ENCODE data around the gene WDR1.

The WDR1 gene, protein sequence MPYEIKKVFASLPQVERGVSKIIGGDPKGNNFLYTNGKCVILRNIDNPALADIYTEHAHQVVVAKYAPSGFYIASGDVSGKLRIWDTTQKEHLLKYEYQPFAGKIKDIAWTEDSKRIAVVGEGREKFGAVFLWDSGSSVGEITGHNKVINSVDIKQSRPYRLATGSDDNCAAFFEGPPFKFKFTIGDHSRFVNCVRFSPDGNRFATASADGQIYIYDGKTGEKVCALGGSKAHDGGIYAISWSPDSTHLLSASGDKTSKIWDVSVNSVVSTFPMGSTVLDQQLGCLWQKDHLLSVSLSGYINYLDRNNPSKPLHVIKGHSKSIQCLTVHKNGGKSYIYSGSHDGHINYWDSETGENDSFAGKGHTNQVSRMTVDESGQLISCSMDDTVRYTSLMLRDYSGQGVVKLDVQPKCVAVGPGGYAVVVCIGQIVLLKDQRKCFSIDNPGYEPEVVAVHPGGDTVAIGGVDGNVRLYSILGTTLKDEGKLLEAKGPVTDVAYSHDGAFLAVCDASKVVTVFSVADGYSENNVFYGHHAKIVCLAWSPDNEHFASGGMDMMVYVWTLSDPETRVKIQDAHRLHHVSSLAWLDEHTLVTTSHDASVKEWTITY

DNA sequence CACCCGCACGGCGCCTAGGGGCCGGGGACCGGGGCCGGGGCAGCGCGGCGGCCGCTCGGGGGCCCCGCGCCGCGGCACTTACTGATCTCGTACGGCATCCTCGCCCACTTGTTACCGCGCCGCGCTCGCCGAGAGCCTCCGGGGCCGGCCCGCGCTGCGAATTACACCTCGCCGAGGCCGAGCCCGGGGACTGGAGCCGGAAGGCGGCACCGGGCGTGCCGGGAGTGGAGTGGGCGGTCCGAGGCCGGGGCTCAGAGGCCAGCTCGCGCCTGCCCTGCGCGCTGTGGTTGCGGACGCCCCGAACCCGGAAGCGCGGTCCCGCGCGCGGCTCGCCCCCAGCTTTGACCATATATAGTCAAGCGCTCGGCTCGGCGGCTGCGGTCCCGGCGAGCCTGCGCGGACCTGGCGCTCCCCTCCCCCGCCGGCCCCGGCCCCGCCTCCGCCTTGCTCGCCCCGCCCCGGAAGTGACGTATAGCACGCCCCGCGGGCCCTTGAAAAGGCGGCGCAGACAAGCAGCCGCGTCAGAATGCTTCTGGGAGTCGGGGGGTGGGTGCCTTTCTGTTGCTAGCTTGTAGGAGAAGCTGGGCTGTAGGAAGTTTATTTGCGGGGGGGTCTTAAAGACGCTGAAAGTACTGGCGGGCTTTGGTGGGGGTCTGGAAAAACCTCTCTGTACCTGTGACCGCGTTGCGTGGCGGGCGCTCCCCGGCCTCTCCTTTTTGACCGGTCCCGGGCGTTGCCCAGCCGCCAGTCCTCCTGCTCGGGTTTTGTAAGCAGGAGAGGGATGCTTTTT is at the start of gene WDR1:
Gene WDR1, minus strand, starts transcription at position 231 of the 790 bp plus-strand sequence. Its CDS starts 133 bp downstream, at position 98.
- Mint-ChIP-seq H3K36me3 (peaks cover 13% of the 10 kb centered on the region), H3K27ac (peak within 1 kb of the TSS; percentile 98), H3K4me1 (peaks cover 44% of the 10 kb centered on the region), H3K27me3 (no peaks in the 10 kb centered on the region), H3K9me3 (no peaks in the 10 kb centered on the region), H3K4me3 (peak within 1 kb of the TSS; percentile 96)
- ATAC-seq (ENCODE audit: low read depth) (peak; percentile 79), DNase-seq (ENCODE audit: low spot score in 2 of 2) (peak; percentile 87 to 90)

DNA sequence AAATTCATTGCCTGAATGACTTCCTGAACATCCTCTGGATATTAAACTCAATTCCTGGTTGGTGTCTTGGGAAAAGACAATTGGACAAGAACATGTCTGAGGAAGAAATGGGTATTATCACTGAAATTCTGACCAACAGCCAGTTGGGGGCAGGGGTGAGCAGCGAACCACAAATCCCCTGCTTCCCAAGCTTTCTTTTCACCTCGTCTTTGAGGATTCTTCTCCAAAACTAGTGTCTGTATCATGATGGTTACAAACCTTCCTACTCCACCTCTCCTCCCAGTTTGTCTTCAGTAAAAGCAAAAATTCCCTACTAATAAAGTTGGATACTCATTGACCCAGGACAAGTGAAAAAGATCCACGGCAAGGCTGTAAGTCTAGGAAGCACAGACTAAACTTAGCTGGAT is 48.3 kb upstream of the WDR1 start:
- Mint-ChIP-seq H3K27ac (no peak overlapping the region), H3K4me3 (no peak overlapping the region), H3K4me1 (no peaks in the 10 kb centered on the region), H3K9me3 (no peaks in the 10 kb centered on the region), H3K27me3 (peaks cover 5% of the 10 kb centered on the region), H3K36me3 (no peaks in the 10 kb centered on the region)
- DNase-seq (ENCODE audit: low spot score in 2 of 2): no peak
- no peak for ATAC-seq (ENCODE audit: low read depth)

DNA sequence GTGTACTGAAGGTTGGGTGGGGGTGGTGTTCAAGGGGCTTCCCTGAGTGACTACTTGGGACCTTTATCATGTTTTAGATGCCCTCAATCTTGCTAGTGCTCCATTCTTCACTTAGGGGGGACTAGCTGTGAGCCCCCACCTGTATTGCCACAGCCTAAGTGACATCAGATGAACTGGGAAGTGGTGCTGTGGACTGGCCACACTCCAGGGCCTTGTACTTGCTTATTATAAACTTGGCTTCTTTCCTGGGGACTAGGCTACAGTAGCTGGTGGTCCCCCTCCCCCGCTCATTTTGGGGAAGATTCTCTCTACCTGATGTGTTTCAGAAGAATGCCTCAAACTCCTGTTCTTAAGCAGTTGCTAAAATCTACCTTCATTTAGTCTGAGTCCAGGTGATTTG is 46.7 kb upstream of the WDR1 start:
- Mint-ChIP-seq H3K4me3 (no peak overlapping the region), H3K4me1 (no peaks in the 10 kb centered on the region), H3K9me3 (no peaks in the 10 kb centered on the region), H3K36me3 (no peaks in the 10 kb centered on the region), H3K27me3 (peaks cover 6% of the 10 kb centered on the region), H3K27ac (no peak overlapping the region)
- no peak for ATAC-seq (ENCODE audit: low read depth)
- DNase-seq (ENCODE audit: low spot score in 2 of 2): no peak

DNA sequence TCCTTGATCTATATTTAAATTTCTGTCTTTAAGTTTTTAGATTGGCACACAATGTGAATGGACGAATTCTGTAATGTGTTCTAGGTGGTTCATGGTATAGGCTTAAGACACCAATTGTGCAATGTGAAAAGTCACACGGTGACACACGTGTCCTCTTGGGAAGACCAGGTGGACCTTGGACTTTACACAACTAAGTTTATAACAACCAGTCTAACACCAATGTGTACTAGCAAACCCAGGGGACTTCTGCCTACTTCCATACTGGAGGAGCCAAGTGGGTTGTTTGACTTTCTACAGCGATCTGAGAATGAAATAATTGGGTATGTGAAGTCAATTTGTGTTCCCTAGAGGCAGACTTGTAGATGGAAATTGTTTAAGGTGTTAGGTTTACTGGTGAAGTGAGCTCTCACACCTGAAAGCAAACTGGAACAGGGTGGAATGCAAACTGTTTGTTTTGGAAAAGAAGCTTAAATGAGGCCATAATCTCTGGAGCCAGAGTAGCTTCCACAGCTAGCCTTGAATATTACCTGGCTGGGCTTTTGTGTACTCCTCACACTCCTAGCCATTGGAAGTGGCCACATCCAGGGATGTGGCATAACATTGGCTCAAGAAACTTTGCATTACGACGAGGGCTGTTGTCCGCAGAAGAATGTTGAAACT is 45.9 kb upstream of the WDR1 start:
- Mint-ChIP-seq H3K27me3 (peaks cover 4% of the 10 kb centered on the region), H3K36me3 (no peaks in the 10 kb centered on the region), H3K4me3 (no peak overlapping the region), H3K4me1 (peaks cover 3% of the 10 kb centered on the region), H3K9me3 (no peaks in the 10 kb centered on the region), H3K27ac (no peak overlapping the region)
- DNase-seq (ENCODE audit: low spot score in 2 of 2) (no peak), ATAC-seq (ENCODE audit: low read depth) (no peak)

DNA sequence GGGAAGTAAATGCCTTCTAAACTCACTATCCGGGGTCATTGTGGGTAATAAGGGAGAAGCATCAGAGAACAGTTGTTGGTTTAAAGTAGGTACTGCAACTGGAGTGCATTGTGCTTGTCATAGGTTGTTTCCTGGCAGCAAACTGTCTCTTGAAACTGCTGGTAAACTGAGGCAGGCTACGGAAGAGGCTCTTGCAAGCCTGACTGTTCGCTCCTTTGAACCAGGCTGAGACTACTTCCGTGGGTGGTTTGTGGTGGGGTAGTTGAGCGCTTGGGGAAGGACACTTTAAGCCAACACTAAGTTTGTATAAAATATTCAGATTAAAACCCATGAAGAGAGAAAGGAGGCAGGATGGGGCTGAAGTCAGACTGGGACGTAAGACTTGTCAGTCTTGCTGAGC is 45.2 kb upstream of the WDR1 start:
- Mint-ChIP-seq H3K4me1 (peaks cover 3% of the 10 kb centered on the region), H3K4me3 (no peak overlapping the region), H3K27ac (no peak overlapping the region), H3K27me3 (peaks cover 6% of the 10 kb centered on the region), H3K9me3 (no peaks in the 10 kb centered on the region), H3K36me3 (no peaks in the 10 kb centered on the region)
- ATAC-seq (ENCODE audit: low read depth) (no peak), DNase-seq (ENCODE audit: low spot score in 2 of 2) (no peak)

DNA sequence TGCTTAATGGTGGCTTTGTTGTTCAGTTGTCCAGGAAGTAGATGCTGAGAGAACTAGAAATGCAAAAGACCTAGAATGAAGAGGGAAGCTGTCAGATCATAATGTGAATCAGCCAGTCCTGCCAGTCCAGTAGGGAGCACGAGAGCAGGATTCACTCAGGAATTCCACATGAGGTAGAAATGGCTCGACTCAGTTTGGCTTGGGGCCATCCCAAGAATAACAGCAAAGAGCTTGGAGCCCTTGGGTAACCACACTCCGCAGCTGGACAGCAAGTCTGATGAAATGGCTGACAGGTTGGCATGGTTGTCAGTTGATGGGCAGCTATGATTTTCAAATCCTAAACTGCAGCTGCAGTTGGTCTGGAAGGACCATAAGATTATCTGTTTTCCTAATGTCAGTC is 44.5 kb upstream of the WDR1 start:
- H3K4me1 Mint-ChIP-seq: peaks cover 3% of the 10 kb centered on the region
- ATAC-seq (ENCODE audit: low read depth) (no peak), DNase-seq (ENCODE audit: low spot score in 2 of 2) (no peak)
- H3K4me3 Mint-ChIP-seq: no peak overlapping the region
- no peaks in the 10 kb centered on the region for H3K9me3 Mint-ChIP-seq
- no peaks in the 10 kb centered on the region for H3K36me3 Mint-ChIP-seq
- H3K27me3 Mint-ChIP-seq: peaks cover 6% of the 10 kb centered on the region
- H3K27ac Mint-ChIP-seq: no peak overlapping the region

DNA sequence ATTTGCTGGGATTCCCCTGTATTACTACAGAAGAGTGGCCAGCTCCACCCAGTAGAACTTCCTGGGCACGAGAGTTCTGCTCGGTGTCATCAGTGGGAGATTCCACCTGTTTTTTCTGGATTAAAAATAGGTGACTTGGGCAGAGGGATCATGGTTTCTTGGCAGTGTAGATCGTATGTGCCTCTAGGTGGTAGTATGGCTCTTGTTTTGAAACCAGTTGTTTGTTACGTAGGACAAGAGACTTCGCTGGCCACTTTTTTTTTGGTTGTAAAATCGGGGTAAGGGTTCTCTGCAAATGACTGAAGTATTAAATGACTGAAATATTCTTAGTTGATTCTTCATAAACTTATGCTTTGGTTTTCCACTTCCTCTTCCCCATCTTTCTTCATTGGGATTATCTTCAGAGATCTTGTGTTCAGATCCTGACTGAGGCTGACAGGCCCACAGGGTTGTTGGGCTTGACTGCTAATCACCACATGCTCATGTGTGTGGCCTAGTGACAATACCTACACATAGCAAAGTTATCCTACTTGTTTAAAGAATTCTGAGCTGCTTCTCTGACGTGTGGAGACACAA is 43.8 kb upstream of the WDR1 start:
- H3K4me3 Mint-ChIP-seq: no peak overlapping the region
- no peak overlapping the region for H3K27ac Mint-ChIP-seq
- DNase-seq (ENCODE audit: low spot score in 2 of 2) (no peak), ATAC-seq (ENCODE audit: low read depth) (no peak)
- H3K36me3 Mint-ChIP-seq: no peaks in the 10 kb centered on the region
- H3K27me3 Mint-ChIP-seq: peaks cover 12% of the 10 kb centered on the region
- peaks cover 3% of the 10 kb centered on the region for H3K4me1 Mint-ChIP-seq
- H3K9me3 Mint-ChIP-seq: no peaks in the 10 kb centered on the region

DNA sequence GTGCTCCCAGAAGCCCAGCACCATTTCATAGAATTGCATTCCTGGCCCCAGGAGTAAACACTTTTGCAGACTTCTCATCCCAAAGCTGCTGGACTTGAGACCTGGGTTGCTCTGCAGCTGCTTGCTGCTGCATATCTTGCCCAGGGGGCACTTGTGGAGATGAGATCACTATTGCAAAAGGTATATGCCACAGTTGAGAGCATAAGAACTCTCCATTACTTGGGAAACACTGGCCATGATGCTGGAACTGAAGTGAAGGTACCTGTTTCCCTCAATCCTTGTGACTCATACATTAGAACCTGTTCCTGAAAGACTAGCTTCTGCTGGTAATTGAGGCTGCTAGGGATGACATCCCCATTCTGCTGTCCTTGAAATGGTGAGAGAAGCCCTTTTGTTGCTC is 43.1 kb upstream of the WDR1 start:
- Mint-ChIP-seq H3K4me1 (peaks cover 3% of the 10 kb centered on the region), H3K27ac (no peak overlapping the region), H3K4me3 (no peak overlapping the region), H3K27me3 (peaks cover 15% of the 10 kb centered on the region), H3K9me3 (no peaks in the 10 kb centered on the region), H3K36me3 (no peaks in the 10 kb centered on the region)
- no peak for ATAC-seq (ENCODE audit: low read depth)
- DNase-seq (ENCODE audit: low spot score in 2 of 2): no peak

DNA sequence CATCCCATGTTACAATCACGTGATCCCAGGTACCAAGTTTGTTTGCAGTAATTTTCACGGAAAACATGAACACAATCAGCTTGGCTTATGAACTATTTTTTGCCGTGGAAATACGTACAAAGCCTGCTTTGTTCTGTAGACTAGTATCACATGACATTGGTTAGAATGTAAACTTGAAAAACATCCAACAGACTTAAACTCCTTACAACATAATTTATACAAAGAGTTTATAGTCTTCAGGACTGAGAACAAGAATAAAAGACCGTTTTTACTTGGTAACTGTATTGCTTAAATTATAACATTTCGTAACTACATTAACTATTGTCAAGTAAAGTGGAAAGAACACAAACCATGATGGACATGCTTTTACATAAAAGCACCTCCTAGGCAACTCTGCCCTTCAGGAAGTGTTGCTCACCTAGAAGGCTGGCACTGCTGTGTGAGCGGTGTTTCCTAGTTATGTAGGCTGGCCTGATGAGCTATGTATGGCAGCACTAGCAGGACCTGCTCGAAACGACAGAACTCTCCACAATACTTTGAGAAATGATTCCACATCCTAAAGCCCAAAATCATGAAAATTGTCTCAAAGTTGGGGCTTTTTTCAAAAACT is 41.8 kb upstream of the WDR1 start:
- ATAC-seq (ENCODE audit: low read depth) (no peak), DNase-seq (ENCODE audit: low spot score in 2 of 2) (no peak)
- Mint-ChIP-seq H3K4me1 (peaks cover 3% of the 10 kb centered on the region), H3K27me3 (peaks cover 14% of the 10 kb centered on the region), H3K9me3 (no peaks in the 10 kb centered on the region), H3K27ac (no peak overlapping the region), H3K4me3 (no peak overlapping the region), H3K36me3 (no peaks in the 10 kb centered on the region)

DNA sequence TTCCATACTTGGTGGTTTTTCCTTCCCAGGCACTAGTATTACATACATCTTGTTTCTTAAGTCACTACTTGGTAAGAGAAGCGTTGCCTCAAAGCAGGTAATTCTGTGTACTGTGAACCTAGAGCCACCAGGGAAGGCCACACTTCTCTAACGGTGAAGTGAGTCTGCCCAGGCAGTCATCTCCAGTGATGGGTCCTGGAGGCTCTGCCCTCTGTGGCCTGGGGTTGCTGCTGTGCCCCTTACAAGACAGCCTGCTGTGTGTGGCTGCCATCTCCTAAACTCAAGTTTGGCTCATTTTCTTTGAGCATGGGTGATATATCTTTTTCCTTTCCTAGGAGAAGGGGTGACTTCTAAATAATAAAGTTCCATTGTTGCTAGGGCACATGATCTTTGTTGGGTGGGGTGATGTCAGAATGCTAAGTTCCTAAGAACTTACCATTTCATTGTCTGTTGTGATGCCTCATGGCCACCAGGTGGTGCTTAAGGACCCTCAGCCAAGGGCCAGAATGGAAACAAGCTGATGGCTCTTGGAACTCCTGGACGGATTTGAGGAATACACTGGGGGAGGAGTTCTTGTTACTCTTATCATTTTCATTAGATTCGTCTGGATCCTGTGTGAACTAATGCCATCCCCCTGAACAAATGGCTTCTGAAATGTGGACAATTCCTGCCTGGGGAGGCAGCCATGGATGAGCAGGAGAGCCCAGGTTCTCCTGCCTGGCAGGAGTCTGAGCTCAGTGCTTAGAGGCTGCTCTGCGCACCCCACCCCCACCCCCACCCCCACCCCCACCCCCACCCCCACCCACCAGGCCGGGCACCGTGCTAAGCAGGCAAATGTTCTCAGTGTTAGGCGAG is 41.1 kb upstream of the WDR1 start:
- DNase-seq (ENCODE audit: low spot score in 2 of 2): peak in 1 of 2 donors; percentile 31
- peak; percentile 78 for ATAC-seq (ENCODE audit: low read depth)
- H3K4me1 Mint-ChIP-seq: peaks cover 3% of the 10 kb centered on the region
- H3K36me3 Mint-ChIP-seq: no peaks in the 10 kb centered on the region
- no peak overlapping the region for H3K27ac Mint-ChIP-seq
- H3K27me3 Mint-ChIP-seq: peaks cover 14% of the 10 kb centered on the region
- no peak overlapping the region for H3K4me3 Mint-ChIP-seq
- H3K9me3 Mint-ChIP-seq: no peaks in the 10 kb centered on the region

DNA sequence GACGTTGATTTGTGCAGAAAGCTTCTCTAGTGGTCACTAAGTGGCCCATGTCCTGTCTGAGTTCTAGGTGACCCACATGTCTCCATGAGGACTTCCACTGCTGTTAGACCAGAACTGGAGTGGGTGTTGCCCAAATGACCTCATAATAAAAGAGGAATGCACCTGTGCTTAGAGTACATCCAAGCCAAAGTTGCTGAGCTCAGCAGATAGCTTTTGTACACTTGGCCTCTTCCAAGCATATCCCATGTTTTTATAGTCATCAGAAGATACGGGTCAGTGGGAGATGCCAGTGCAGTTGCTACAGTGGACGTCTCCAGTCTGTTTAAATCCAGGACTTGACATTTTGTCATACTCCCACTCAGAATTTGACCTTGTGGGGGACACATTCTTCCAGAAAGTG is 37.6 kb upstream of the WDR1 start:
- no peaks in the 10 kb centered on the region for H3K36me3 Mint-ChIP-seq
- peaks cover 15% of the 10 kb centered on the region for H3K27me3 Mint-ChIP-seq

DNA sequence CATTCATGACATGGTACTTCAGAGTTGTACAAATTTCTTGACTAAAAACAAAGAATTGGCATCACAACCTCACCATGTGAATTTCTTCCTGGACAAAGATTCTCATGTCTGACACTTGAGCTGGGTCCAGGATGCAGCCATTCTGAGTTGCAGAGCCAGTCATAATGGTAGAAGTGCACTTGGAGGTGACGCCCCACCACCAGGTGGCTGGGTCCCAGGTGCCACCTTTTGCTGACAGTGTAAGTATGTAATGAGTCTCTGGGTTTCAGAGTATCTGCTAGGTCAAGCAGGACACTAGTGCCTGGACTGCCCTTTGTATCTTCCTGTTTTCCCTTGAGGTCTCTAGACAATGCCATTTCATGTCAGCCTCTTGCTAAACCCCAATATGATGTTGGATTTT is 36.6 kb upstream of the WDR1 start:
- H3K36me3 Mint-ChIP-seq: no peaks in the 10 kb centered on the region
- H3K4me3 Mint-ChIP-seq: no peak overlapping the region
- H3K4me1 Mint-ChIP-seq: peaks cover 25% of the 10 kb centered on the region
- ATAC-seq (ENCODE audit: low read depth) (no peak), DNase-seq (ENCODE audit: low spot score in 2 of 2) (no peak)
- no peaks in the 10 kb centered on the region for H3K9me3 Mint-ChIP-seq
- H3K27me3 Mint-ChIP-seq: peaks cover 16% of the 10 kb centered on the region
- no peak overlapping the region for H3K27ac Mint-ChIP-seq

More for the DNA sequence above, 37.6 kb upstream of the WDR1 start:
- Mint-ChIP-seq H3K4me3 (no peak overlapping the region), H3K27ac (no peak overlapping the region), H3K4me1 (peaks cover 25% of the 10 kb centered on the region), H3K9me3 (no peaks in the 10 kb centered on the region)
- DNase-seq (ENCODE audit: low spot score in 2 of 2) (no peak), ATAC-seq (ENCODE audit: low read depth) (no peak)

Measured in memory B cell (primary cell).